HepG2 (cell line): ENCODE data around the gene SLC39A2. TPM values are rescaled to one million over a fixed set of nuclear protein-coding genes. Genes with fewer than 3 reads are reported as not detected.
A peak's percentile ranks its signal among the peaks of the same experiment; 100 is the strongest.

Experiments used
- DR1 ChIP-seq: sonication (generic); formaldehyde crosslinking; IDR thresholded peaks from 2 replicates; pipeline ENCODE4 v1.8.0; 2021; ENCODE audit warnings: mild to moderate bottlenecking, missing genetic modification reagents, inconsistent platforms
- ELK4 ChIP-seq: sonication (generic); formaldehyde crosslinking; IDR thresholded peaks from 2 replicates; pipeline ENCODE4 v1.9.0; 2021; ENCODE audit warnings: missing genetic modification reagents, borderline replicate concordance
- GATAD1 ChIP-seq: IDR thresholded peaks from 2 replicates; pipeline ENCODE4 v1.6.1; 2016; ENCODE audit warnings: missing genetic modification reagents, missing compliant biosample characterization
- GZF1 ChIP-seq: sonication (generic); formaldehyde crosslinking; IDR thresholded peaks from 2 replicates; pipeline ENCODE4 v1.5.1; 2020; ENCODE audit warnings: mild to moderate bottlenecking, missing genetic modification reagents
- HOXA5 ChIP-seq: sonication (generic); formaldehyde crosslinking; IDR thresholded peaks from 2 replicates; pipeline ENCODE4 v1.4.0; 2020; ENCODE audit warnings: missing genetic modification reagents
- IKZF5 ChIP-seq: IDR thresholded peaks from 2 replicates; pipeline ENCODE4 v1.6.1; 2018; ENCODE audit warnings: missing genetic modification reagents, mild to moderate bottlenecking, missing compliant biosample characterization
- JARID2 ChIP-seq: sonication (generic); formaldehyde crosslinking; IDR thresholded peaks from 2 replicates; pipeline ENCODE4 v1.8.1; 2023; ENCODE audit warnings: missing genetic modification reagents, inconsistent platforms; ENCODE audit not compliant: insufficient replicate concordance
- MXI1 ChIP-seq: IDR thresholded peaks from 3 replicates; pipeline ENCODE4 v1.6.1; 2012; ENCODE audit warnings: low read depth, low read length, inconsistent platforms, borderline replicate concordance
- PATZ1 ChIP-seq: sonication (generic); formaldehyde crosslinking; IDR thresholded peaks from 2 replicates; pipeline ENCODE4 v1.4.0; 2020; ENCODE audit warnings: missing genetic modification reagents
- POLR2G ChIP-seq: fragments of 200-400 bp; formaldehyde crosslinking; IDR thresholded peaks from 2 replicates; pipeline ENCODE4 v1.6.1; 2018; ENCODE audit warnings: mild to moderate bottlenecking, low read depth, low read length, moderate library complexity
- RXRB ChIP-seq: IDR thresholded peaks from 2 replicates; pipeline ENCODE4 v1.6.1; 2016; ENCODE audit warnings: borderline replicate concordance, missing genetic modification reagents, missing compliant biosample characterization
- SIX4 ChIP-seq: sonication (generic); formaldehyde crosslinking; IDR thresholded peaks from 2 replicates; pipeline ENCODE4 v1.4.0; 2020; ENCODE audit warnings: missing genetic modification reagents
- SMAD3 ChIP-seq: sonication (generic); formaldehyde crosslinking; IDR thresholded peaks from 2 replicates; pipeline ENCODE4 v1.4.0; 2020; ENCODE audit warnings: missing genetic modification reagents
- TERF1 ChIP-seq: sonication (generic); formaldehyde crosslinking; IDR thresholded peaks from 2 replicates; pipeline ENCODE4 v1.8.0; 2022; ENCODE audit warnings: mild to moderate bottlenecking, missing genetic modification reagents, moderate library complexity
- TFAP4 ChIP-seq: sonication (generic); IDR thresholded peaks from 2 replicates; pipeline ENCODE4 v1.6.1; 2016; ENCODE audit warnings: low read depth, borderline replicate concordance
- ZFP41 ChIP-seq: sonication (generic); formaldehyde crosslinking; IDR thresholded peaks from 2 replicates; pipeline ENCODE4 v1.4.0; 2020; ENCODE audit warnings: mild to moderate bottlenecking, missing genetic modification reagents, borderline replicate concordance
- ZMAT5 ChIP-seq: sonication (generic); formaldehyde crosslinking; IDR thresholded peaks from 2 replicates; pipeline ENCODE4 v1.5.0; 2020; ENCODE audit warnings: mild to moderate bottlenecking, low read depth, missing genetic modification reagents, borderline replicate concordance
- ZNF12 ChIP-seq: sonication (generic); formaldehyde crosslinking; IDR thresholded peaks from 2 replicates; pipeline ENCODE4 v1.5.0; 2020; ENCODE audit warnings: missing genetic modification reagents
- ZNF274 ChIP-seq: sonication (generic); formaldehyde crosslinking; IDR thresholded peaks from 2 replicates; pipeline ENCODE4 v1.5.1; 2020; ENCODE audit warnings: mild to moderate bottlenecking, missing genetic modification reagents
- ZNF670 ChIP-seq: sonication (generic); formaldehyde crosslinking; IDR thresholded peaks from 2 replicates; pipeline ENCODE4 v1.8.0; 2022; ENCODE audit warnings: mild to moderate bottlenecking, missing genetic modification reagents, borderline replicate concordance
- ZSCAN5A ChIP-seq: sonication (generic); formaldehyde crosslinking; IDR thresholded peaks from 2 replicates; pipeline ENCODE4 v1.8.0; 2022; ENCODE audit warnings: mild to moderate bottlenecking, missing genetic modification reagents, borderline replicate concordance
- polyA plus RNA-seq, 8 experiments: library from polyadenylated mRNA; depleted of rRNA in 3 of 8; stranded (reverse) in 7 of 8; unstranded in 1 of 8; fragments of >200 nt; fragmentation: Illumina TruSeq in 4 of 8; extraction: Trizol in 4 of 8; gene quantifications; 2 replicates each; pipeline versions ENCODE4 v1.2.1 to v1.2.3, GENCODE V29; 2011 to 2016; ENCODE audit warnings: low read depth in 4 of 8, missing spikeins in 1 of 8, mixed read lengths in 1 of 8; ENCODE audit not compliant: insufficient read depth in 1 of 8
- total RNA-seq, 5 experiments: library from RNA; depleted of rRNA; stranded (reverse); fragments of >200 nt; fragmentation: Illumina TruSeq; extraction: Trizol; gene quantifications; 2 replicates each; pipeline ENCODE4 v1.2.3, GENCODE V29; 2016; ENCODE audit warnings: low read depth in 1 of 5

The SLC39A2 gene
- total and polyA plus RNA-seq, 2 of the 13 experiments (the other 11 are each of a cell fraction or from before 2014, with no cell fraction given) = 0.08 to 0.11 TPM

- TF ChIP-seq ELK4 (CRISPR knock-in tag) (no peak), GZF1 (CRISPR knock-in tag) (peak; percentile 15; the same call in 1 of the 2 replicates), ZNF12 (CRISPR knock-in tag) (no peak), DR1 (no peak), HOXA5 (peak; percentile 34; the same call in 1 of the 2 replicates), POLR2G (no peak), RXRB (CRISPR knock-in tag) (peak; percentile 75; the same call in 1 of the 2 replicates), TFAP4 (peak; percentile 68; the same call in 1 of the 2 replicates), ZSCAN5A (CRISPR knock-in tag) (no peak), MXI1 (no peak), SIX4 (CRISPR knock-in tag) (no peak), IKZF5 (CRISPR knock-in tag) (0 out of 2 replicates have a peak, but pooled peaks have one; percentile 26), PATZ1 (CRISPR knock-in tag) (no peak), ZMAT5 (no peak), ZNF670 (CRISPR knock-in tag) (no peak), ZFP41 (CRISPR knock-in tag) (no peak), GATAD1 (CRISPR knock-in tag) (no peak), TERF1 (CRISPR knock-in tag) (no peak), JARID2 (CRISPR knock-in tag) (no peak), SMAD3 (peak; percentile 37; the same call in 1 of the 2 replicates), ZNF274 (no peak)
These were observed 40.7 kb downstream of the SLC39A2 start (continued) for GRCh38 chr14:21039585-21040369.
